HG03045 (cell line): ENCODE data around the gene YBX2.

Source experiments
- ATAC-seq: cut with Tn5 transposase; IDR thresholded peaks from one replicate; pipeline ENCODE4 v1.9.1; 2021; ENCODE audit warnings: mild to moderate bottlenecking, moderate library complexity; ENCODE audit not compliant: unreplicated experiment

Gene YBX2

DNA sequence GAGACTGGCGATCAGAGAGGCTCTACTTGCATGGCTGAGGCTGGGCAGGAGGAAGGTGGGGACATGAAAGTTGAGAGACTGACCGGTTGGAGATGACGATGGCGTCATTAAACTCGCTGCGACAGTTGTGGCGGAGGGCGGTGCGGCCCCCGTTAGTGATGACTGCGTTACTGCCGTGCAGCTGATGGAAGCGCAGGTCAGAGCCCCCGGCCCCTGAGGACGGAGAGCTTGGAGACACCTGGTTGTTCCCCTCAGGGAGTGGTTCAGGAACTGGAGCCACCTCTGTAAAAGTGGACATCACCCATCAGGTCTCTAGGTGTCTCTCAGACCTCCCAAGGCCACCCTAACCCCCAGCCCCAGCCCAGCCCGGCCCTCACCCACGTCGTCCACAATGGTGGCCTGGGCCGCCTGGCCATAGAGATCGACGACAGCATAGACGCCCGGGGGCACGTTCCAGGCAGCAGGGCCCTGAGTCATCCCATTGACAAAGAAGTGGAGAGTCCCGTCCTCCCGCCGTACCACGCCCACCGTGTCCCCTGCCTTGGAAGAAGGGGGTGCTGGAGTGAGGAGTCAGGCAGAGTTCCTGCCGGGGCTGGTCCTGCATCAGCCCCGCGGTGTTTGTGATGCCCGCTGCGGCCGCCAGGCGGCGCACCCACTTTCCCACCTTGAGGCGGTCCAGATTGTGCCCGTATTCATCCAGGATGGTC is 29.4 kb upstream of the YBX2 start:
- ATAC-seq, result no peak

DNA sequence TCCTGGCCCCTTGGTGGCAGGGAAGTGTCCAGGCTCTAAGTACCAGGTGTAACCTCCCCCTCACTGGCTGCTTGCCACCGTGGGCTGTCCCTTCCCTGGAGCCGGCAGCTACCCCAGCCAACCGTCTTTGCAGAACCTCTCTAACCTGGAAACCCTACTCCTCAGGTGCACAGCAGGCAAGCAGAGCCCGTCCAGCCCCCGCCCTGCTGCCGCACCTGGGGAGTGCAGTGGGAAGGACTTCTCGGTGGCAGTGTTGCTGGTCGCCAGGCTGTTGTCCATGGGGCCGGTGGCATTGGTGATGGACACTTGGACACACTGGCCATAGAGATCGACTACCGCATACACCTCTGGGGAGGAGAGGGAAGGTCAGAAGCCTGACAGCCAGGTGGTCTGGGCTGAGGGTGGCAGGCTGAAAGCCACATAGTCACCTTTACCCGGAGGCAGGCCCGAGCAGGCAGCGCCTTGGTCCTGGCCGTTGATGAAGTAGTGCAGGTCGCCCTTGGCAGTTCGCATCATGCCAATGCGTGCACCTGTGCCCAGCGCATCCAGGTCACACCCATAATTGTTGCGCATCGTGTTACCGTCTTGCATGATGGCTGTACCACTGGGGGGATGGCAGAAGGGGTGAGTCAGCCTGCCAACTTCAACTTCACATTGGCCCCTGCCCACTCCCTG is 28.2 kb upstream of the YBX2 start:
- ATAC-seq, result no peak

DNA sequence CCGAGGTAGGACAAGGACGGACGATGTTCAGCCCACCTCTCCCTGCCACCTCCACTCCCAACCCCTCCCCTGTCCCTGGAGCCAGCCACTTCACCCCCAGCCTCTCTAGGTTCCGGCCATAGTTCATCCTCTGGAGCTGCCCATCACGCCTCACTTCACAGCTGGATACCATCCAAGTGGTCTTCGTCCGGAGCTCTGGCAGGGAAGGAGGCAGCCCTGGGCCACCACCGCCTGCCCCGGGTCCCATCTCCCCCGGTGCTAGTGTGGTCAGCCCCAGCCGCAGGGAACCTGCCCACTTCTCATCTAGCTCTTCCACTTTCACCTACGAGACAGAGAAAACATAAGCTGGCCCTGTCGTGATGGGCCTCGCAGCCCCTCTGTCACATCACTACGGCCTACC is 27.0 kb upstream of the YBX2 start:
- ATAC-seq, result no peak

DNA sequence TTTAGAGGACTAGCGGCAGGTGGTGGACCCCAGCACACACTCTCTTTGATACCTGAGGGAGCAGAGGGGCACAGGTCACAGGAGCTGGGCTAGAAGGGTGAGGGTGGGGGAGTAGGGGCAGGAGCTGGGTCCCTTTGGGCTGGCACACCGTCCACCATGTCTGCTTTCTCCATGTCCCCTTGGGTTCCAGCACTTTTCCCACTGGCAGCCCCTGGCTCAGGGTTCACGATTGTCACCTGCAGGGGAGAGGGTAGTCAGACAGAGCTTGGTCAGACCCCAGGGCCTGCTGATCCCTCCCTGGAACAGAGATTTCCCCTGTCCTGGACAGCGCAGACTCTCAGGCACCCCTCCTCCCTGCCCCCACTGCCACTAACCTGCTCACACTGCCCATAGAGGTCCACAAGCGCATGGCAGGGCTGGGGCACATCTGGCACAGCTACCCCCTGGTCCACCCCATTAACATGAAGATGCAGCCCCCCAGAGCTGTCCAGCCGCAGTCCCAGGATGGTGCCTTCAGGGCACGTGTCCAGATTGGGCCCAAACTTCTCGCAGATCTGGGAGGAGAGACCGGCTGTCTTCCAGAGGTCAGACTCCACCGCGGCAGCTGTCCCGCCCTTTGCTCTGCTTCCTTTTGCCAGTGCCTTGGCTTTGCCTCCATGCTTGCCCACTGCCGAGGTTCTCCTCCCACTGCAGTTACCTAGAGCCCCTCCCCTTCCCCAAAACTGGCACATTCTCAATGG is 23.9 kb upstream of the YBX2 start:
- no peak for ATAC-seq

DNA sequence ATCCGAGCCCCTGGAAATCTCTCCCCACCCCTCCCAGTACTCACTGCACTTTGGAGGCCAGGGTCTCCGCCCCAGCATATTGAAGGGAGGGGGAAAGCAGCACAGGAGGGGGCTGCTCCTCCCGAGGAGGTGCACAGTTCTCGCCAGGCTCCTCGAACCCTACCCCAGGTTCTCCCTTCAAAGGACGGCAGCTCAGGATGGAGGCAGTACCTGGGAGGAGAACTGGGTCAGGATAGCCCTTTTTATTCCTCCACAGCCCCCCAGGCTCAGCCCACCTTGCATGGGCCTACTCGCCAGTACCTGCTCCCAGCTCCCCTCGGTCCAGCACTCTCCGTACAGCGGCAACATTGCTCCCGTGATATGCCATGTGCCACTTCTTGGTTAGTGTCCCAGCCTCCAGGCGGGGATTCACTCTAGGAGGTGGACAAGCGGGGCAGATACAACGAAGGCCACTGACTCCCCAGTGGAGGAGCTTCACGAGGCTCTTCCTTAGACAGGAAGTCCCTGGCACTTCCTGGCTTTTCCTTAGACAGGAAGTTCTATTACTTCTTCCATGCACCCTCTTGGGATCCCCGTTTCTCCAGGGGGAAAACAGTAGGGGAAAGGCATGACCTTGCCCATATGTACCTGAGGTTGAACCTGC is 22.8 kb upstream of the YBX2 start:
- no peak for ATAC-seq

DNA sequence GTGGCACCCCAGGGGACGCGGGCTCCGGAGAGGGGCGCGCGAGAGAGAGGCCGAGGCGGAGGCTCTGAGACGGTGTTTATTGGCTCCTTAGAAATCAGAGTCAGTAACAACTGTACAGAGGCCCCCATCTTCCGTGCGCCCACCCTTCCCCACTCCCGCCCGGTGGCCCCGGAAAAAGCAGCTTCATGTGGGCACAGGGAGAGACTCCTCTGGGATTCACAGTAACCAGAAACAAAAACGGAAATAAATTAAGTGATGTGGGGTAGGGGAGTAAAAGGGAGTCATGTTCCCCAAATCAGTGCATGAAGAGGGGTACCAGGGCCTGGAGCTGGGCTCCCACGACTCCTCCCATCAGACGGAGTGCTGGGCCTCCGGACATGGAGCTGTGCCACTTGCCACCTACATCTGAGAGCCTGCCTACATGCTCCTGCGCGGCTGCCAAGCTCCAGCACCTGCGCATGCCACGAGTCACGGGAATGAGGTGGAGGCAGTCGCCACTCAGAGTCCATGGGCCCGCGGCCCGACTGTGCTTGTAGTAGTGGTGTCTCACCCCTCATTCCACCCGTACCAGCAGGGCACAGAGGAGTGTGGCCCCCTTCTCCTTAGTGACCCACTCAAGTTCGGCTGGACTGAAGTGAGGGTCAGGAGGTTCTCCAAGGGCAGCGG is 21.3 kb upstream of the YBX2 start:
- no peak for ATAC-seq

DNA sequence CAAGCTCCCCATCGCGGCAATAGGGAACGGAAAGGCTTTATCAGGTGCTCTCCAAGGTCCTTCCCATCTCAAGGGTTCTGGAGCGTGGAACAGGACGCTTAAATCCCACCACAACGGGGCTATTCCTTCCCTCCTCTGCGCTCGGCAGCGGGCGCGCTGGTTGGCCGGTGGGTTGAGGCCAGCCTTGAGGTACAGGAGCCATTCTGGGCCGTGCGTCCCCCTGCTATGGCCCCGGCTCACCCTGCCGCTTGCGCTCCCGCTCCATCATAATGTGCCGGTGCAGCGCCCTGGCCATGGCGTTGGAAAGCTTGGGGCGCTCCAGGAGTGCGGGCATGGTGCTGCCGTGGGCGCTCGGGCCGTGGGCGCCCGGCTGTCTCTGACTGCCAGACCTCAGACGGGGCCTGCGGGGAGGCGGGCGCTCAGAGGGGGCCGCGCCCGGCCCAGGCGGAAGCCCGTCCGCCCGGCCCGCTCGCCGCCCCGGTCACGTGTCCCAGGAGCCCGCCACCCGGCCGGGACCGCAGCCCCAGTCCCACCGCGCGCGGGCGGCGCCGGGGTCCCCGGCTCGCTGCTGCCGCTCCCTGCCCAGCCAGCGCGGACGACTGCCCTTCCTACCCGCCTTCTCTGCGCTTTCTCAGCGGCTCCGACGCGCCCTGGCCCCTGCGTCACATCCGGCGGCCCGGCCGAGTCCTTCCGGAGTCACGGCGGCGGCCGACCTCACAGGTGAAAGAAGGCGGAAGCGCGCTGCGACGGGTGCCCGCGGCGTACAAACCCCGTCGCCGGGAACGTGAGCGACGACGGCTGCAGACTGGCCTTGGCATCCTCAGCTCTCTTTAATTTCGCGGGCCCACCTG is 20.5 kb upstream of the YBX2 start, which contains the start of gene GPS2:
GPS2 (minus strand) TSS at position 642 of the 851 bp plus-strand sequence; CDS start at position 334, 308 bp downstream.
- peak; percentile 74 for ATAC-seq

DNA sequence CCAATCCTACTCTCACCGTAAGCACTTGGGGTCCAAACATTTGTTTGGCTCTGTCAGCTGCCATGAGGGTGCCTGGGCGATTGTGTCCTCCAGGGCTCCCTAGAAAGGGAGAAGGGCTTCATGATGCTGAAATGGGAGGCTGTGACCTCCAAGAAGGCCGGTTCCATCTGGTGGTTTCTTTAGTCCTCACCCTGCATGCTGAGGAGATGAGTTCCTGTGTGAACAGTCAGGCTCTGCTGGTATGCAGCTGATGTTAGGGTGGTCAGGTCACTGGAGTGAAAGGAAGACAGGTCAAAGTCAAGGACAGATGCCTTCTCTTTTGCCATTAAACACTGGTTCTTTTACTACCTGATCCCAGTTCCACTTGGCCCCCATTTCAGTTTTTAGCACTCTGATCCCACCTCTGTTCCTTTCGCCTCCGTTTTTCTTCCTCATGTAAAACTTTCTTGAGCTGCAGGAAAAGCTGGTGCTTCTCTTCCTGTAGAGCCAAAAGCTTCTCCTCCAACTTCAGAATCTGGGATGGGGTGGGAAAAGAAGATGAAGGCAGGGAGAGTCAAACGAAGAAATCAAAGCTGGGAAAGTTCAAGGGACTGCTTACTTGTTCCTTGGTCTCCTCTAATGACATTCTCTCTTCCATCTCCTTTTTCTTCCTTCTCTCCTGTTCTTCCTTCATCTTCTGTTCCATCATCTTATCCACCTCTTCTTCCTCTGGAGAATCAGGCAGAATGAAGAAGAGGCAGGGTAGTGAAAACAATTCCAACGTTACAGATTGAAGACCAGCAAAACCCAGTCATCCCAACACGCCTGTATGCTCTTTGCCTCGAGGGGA is 19.7 kb upstream of the YBX2 start:
- ATAC-seq, result no peak

DNA sequence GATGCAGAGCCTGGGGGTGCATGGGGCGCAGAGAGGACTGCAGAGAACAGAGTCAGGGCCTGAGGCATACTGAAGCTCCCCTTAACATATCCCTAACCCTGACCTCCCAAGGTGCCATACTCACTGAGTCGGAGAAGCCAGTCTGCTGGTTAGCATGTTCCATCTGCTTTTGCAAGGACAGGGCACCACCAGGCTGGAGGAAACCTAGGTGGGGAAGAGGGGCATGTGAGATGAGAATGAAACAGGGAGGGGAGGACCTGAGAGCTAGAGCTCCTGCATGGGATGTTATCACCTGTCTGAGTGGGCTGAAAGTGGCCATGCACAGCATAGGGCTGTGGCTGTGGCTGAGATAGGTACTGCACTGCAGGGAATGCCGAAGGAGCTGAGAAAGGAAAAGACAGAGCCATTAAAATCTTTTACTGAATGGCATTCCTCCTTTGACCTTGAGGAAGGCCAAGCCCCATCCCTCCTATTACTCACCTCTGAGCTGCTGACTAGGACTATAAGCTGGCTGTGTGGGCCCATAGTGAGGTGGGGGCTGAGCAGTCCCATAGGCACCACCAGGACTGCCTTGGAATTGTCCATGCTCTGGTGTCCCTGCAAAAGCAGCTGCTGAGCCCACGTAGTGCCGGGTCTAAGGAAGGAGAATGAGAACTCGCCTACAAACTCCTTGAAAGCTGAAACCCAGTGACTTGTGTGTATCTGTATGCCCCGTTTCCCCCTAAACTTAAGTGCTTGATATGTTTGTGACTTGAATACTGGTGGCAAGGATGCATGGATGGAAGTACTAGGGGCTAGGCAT is 18.9 kb upstream of the YBX2 start:
- ATAC-seq, result no peak

DNA sequence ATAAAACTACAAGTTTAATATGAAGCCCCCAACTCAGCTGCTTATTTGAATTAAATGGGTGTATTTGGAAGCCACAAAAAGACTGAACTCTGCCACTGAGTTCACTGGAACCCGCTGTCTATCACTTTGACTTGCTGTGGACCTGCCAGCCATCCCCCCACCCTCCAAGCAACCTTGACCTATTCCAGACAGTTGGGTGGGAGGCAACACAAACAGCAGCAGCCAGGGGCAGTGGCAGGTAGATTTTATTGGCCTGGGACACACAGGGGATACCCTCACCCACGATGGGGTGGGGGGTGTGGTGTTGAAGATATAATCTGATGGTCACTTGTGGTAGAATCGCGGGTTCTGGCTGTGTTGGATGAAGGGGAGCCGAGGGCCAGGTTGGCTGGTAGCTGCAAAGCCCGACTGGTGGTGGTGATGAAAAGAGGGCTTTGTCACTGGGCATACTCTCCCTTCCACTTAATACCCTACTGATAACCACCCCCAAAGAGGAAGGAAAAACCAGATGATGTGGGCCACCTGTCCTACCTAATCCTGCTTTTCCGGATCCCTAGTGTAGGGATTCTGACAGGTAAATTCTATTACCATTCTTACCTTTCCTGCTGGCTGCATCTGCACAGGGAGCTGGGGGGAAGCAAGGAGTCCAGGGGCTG is 18.1 kb upstream of the YBX2 start:
- ATAC-seq, result no peak

DNA sequence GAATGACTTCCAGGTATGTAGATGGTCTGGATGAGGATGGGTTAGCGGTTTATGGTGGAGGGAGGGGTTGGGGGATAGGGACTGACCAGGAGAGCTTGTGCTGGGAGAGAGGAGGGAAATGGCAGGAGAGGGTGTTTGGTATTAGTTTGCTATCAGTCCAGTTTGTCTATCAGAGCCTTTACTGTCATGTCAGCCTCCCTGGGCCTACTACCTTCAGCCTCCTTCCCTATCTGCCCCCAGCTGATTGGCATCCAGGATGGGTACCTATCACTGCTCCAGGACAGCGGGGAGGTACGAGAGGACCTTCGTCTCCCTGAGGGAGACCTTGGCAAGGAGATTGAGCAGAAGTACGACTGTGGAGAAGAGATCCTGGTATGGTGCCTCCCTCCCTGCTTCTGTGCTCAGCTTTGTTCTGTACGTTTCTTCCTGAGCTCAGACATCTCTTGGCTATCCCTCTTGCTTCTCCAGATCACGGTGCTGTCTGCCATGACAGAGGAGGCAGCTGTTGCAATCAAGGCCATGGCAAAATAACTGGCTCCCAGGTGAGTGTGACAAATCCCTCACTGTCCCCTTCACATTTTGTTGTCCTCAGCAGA is 16.8 kb upstream of the YBX2 start:
- no peak for ATAC-seq

DNA sequence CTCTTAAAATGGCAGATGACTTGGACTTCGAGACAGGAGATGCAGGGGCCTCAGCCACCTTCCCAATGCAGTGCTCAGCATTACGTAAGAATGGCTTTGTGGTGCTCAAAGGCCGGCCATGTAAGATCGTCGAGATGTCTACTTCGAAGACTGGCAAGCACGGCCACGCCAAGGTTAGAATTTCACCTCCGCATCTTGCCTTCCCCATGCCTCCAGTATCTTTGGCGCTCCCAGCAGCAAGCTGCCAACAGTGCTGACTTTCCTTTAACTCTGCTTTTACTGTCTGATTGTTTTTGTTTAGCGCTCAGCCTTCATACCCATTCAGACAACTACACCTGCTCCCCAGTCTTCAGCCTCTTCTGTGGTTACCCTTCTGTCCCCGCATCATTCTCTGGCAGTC is 15.2 kb upstream of the YBX2 start:
- ATAC-seq, result no peak

DNA sequence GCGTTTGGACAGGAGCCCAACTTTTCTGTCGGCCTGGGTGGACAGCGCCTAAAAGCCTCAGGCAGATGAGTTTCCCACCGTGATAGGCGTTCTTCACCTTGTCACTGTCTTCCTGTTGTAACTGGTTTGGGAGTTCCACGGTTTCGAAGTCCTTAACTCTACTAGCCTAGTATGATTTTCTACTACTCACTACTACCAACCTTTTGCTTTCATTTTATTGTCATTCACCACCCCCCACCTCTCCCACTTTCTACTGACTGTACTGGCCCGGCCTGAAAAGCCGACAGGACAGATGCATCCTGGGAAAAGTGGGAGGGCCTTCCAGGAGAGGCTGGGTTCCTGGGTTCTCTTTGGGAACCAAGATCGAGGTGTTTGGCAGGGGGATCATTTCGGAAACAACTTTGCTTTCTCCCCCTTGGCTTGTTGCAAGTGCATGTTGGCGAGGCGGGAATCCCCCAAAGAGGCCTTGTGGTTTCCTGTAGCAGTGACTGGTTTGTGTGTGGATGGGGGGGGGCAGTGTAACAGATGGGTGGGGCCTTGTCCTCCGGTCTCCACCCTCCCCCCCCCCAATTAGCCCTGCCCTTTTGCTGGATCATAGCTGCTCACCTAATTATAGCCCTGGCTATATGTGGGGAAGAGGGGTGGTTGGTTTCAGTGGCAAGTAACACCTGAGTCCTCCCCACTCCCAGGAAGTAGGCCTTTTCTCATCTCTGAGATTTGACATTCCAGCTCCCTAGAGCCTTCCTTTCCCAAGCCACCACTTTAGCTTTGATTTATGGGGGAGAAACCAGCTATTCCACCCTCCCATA is 14.4 kb upstream of the YBX2 start:
- ATAC-seq, result no peak

DNA sequence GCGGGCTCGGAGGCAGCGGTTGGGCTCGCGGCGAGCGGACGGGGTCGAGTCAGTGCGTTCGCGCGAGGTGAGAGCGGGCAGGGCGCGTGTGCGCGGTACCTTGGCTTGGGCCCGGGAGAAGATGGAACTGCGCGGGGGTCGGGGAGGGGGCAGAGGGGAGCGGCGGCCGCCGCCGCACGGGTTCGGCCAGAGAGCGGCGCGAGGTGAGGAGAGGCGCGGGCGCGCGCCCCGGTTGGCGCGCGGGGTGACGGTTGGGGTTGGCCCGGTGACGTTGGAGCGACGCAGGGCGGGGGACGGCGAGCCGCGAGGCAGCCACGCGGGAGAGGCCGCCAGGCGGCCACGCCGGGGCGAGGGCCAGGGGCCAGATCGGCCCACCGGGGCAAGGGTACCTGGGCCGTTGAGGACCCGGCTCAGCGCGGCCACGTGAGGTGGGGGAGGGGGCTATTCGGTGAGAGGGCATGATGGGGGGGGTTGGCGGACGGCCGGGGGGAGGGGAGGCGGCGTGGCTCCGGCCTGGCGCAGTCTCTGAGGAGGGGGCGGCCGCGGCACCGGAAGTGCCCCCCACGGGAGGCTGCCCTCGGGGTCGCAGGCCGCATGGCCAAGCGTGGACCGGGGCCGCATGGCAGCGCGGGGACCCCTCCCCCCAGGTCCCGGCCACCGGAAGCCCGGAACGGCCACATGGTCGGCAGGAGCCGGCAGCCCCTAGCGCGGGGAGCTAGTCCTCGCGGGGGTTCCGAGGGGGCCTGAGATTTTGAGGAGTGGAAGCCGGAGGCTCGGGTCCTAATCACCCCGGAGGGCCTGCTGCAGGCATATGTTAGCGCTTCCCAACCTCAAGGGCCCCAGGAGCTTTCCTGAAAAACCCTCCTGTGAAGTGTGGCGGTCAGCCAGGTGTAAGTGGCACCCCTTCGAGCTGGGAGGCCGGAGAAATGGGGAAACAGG is 13.5 kb upstream of the YBX2 start:
- ATAC-seq, result peak; percentile 6

DNA sequence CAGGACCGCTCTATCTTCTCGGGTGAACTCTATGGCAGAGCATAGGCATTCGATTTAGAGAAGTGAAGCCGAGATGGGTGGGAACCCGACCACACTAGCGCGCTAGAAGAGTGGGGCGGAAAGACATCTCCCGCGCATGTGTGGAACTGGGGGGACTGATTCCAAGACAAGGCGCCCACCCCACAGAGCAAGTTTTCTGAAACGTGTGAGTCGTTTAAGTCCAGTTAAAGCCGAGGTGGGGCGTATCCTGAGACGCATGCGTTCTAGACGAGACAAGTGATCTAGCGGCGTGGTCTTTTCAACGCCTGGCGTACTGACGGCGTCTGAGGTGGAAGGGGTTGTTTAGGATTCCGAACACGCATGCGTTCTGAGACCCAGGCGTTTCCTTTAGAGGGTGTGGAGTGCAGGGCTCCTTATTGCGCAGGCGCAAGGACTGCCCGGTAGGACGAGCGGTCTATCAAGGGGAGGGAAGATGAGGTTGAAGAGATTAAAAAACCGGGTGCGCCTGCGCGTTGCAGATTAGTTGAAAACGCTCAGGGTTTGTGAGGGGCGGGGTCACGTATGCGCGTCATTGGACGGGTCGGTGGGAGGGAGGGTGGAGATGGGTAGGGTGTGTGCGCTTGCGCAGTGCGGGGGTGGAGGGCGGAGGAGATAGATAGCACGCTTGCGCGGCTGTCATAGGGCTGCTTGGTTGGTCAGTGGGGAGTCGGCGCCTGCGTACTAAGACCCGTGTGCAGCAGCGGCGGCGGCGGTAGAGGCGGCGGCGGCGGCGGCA is 12.7 kb upstream of the YBX2 start, which contains the start of gene EIF5A:
EIF5A (plus strand) TSS at position 718 of the 775 bp plus-strand sequence. CDS start 2,008 bp downstream, outside the sequence.
- ATAC-seq, result peak; percentile 64
